Lower leg skin (tissue), 3 donors: ENCODE data around the gene AMD1.

Source experiments
- CTCF ChIP-seq, 3 donors: fragments of 450-650 bp; IDR thresholded peaks; one replicate each; pipeline ENCODE4 v1.5.1; 2016; ENCODE audit warnings: antibody characterized with exemption in 3 of 3, mild to moderate bottlenecking in 3 of 3, moderate library complexity in 2 of 3
- POLR2A ChIP-seq, 2 donors: fragments of 450-650 bp; IDR thresholded peaks; one replicate each; pipeline ENCODE4 v1.6.1; 2016 to 2017; ENCODE audit warnings: antibody characterized with exemption in 2 of 2, mild to moderate bottlenecking in 1 of 2, moderate library complexity in 1 of 2

GRCh38 chr6:110886555-110887167, 12.1 kb downstream of the AMD1 start:
- TF ChIP-seq CTCF (IDR thresholded peaks at IDR 0.05) (no peak), POLR2A (IDR thresholded peaks at IDR 0.05) (no peak)
